Lower leg skin (tissue), 4 donors: ENCODE measurements around the gene NEUROD4. TPM values are rescaled to one million over a fixed set of nuclear protein-coding genes. Genes with fewer than 3 reads are reported as not detected.

Source experiments
- DNase-seq, 2 donors: peaks; one replicate each; pipeline ENCODE4 v3.0.0-alpha.2; 2019; ENCODE audit warnings: low spot score in 2 of 2
- H3K4me3 ChIP-seq: fragments of 200-600 bp; sonication (generic); 2 replicates; pipeline ENCODE4 v1.5.1; 2017; ENCODE audit warnings: mild to moderate bottlenecking, low read depth; ENCODE audit not compliant: poor library complexity, severe bottlenecking
- POLR2A ChIP-seq, 2 donors: fragments of 450-650 bp; IDR thresholded peaks; one replicate each; pipeline ENCODE4 v1.6.1; 2016 to 2017; ENCODE audit warnings: antibody characterized with exemption in 2 of 2, mild to moderate bottlenecking in 1 of 2, moderate library complexity in 1 of 2
- WGBS, 2 donors: methylation state at CpG; one replicate each; pipeline ENCODE4 v1.1.5; 2018; 5-methylcytosine and 5-hydroxymethylcytosine counted together
- intact Hi-C: fragments of 100-400 bp; cut with DNase I; formaldehyde crosslinking; loops from one replicate; pipeline ENCODE4 v1.15.0; 2023; ENCODE audit warnings: low total_unique reads
- total RNA-seq, 4 donors: library from RNA; depleted of rRNA; stranded (reverse); fragments of >200 nt; gene quantifications; one replicate each; pipeline ENCODE4 v1.1.0, GENCODE V29; 2016
- TF ChIP-seq, protein P1 (sequence below), 3 donors: fragments of 450-650 bp; IDR thresholded peaks; one replicate each; pipeline ENCODE4 v1.5.1; 2016; ENCODE audit warnings: antibody characterized with exemption in 3 of 3, mild to moderate bottlenecking in 3 of 3, moderate library complexity in 2 of 3

The NEUROD4 gene
- total RNA-seq, 4 donors from 2014 or later = not detected

DNA sequence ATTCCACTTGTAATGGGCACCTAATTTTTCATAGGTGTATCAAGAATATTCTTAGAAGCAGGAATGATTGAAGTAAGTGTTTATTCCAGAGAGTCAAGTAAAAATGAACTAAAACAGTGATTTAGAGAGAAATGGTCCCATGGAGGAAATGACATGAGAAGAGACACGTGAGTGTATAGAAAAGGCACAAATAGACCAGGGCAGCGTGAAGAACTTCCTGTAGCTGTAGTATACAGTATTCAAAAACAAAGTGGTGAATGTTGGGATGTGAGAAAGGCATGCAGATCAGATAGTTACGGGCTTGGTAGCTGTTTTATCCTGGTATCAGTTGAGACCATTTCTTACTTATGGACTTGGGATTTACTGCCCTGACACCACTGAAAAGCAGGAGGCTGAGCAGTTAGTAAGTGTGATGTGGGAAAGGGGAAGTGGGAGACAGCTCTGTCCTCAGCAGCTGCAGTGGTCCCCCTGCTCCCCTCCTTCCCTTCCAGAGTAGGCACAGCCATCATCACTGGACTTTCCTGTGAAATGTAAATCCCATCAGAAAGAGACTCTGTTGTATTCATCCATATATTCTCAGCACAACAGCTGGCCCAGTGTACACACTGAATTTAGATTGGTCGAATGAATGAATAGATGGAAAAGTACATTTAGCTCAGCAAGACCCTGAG lies 18.4 kb upstream of the NEUROD4 start:
- no peak overlapping the region for H3K4me3 ChIP-seq
- intact Hi-C loops = no loop called here
- TF ChIP-seq, protein P1, sequence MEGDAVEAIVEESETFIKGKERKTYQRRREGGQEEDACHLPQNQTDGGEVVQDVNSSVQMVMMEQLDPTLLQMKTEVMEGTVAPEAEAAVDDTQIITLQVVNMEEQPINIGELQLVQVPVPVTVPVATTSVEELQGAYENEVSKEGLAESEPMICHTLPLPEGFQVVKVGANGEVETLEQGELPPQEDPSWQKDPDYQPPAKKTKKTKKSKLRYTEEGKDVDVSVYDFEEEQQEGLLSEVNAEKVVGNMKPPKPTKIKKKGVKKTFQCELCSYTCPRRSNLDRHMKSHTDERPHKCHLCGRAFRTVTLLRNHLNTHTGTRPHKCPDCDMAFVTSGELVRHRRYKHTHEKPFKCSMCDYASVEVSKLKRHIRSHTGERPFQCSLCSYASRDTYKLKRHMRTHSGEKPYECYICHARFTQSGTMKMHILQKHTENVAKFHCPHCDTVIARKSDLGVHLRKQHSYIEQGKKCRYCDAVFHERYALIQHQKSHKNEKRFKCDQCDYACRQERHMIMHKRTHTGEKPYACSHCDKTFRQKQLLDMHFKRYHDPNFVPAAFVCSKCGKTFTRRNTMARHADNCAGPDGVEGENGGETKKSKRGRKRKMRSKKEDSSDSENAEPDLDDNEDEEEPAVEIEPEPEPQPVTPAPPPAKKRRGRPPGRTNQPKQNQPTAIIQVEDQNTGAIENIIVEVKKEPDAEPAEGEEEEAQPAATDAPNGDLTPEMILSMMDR (IDR thresholded peaks at IDR 0.05) = no peak
- no peak for TF ChIP-seq POLR2A (IDR thresholded peaks at IDR 0.05)
- DNase-seq = no peak
- WGBS, 2 donors = 66 to 72% methylated on average over 4 of the region's 4 CpGs

DNA sequence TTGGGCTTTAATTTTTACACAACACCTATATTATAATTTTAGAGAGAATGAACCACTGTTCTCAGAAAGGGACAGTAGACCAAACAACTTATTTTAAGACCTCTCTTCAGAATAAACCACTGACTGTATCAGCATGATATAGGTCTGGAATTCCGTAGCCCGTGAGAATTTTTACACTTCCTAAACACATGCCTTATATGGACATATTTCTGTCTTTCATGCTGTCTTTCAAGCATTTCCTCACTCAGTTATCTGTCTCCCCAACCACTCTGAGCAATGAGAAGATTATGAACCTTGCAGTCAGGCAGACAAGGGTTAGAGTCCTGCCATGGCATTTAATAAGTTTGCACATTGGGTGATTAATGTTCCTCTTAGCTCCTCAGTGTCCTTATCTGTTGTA lies 17.4 kb upstream of the NEUROD4 start:
- no peak overlapping the region for H3K4me3 ChIP-seq
- intact Hi-C loops = no loop called here
- no peak for TF ChIP-seq POLR2A (IDR thresholded peaks at IDR 0.05)
- TF ChIP-seq, protein P1 (IDR thresholded peaks at IDR 0.05) = no peak
- WGBS, 2 donors = 71 to 74% methylated on average over 2 of the region's 2 CpGs
- no peak for DNase-seq

GRCh38 chr12:55008944-55009585 lies 10.7 kb upstream of the NEUROD4 start:
- TF ChIP-seq POLR2A (IDR thresholded peaks at IDR 0.05) = no peak
- TF ChIP-seq, protein P1 (IDR thresholded peaks at IDR 0.05) = no peak
- no peak overlapping the region for H3K4me3 ChIP-seq
- DNase-seq = no peak
- intact Hi-C loops = no loop called here
- WGBS, 2 donors = 24 to 26% methylated on average over 6 of the region's 6 CpGs

- H3K4me3 ChIP-seq = no peak overlapping the region
- TF ChIP-seq, protein P1 (IDR thresholded peaks at IDR 0.05) = no peak
- TF ChIP-seq POLR2A (IDR thresholded peaks at IDR 0.05) = no peak
- WGBS, 2 donors = 9 to 21% methylated on average over 3 of the region's 3 CpGs
- DNase-seq = no peak
- intact Hi-C loops = no loop called here
Observed at GRCh38 chr12:55017416-55017925, 2.3 kb upstream of the NEUROD4 start.

DNA sequence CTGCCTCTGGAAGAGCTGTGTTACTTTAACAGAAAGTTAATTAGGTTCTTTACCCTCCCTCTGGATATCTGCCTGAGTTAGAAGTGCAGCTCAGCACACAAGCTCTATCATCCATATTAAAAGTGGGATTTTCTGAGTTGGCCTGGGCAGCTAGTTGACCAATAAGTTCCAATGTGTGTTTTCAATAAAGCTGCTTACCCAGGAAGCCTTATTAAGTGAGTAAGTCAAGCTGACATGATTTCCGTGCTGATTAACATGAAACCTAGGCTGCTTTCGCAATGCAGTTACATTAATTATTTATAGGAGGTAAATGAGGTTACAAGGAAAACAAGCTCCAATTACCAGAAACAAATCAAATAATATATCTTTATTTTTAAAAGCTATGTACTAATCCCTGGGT lies 4.8 kb downstream of the NEUROD4 start:
- WGBS, 2 donors = 43 to 60% methylated on average over 2 of the region's 2 CpGs
- no peak for TF ChIP-seq POLR2A (IDR thresholded peaks at IDR 0.05)
- TF ChIP-seq, protein P1 (IDR thresholded peaks at IDR 0.05) = no peak
- intact Hi-C loops = no loop called here
- no peak for DNase-seq
- H3K4me3 ChIP-seq = no peak overlapping the region
